Measurements from ENCODE around the gene LYZL1. TPM values are rescaled to one million over a fixed set of nuclear protein-coding genes. Genes with fewer than 3 reads are reported as not detected.
"Not testable (repeated sequence)": the region's sequence is repeated elsewhere in the genome, so short reads cannot be mapped to it uniquely, and the experiment has no call there.

LYZL1 gene
- not detected for total RNA-seq
- polyA plus RNA-seq: not detected

DNA sequence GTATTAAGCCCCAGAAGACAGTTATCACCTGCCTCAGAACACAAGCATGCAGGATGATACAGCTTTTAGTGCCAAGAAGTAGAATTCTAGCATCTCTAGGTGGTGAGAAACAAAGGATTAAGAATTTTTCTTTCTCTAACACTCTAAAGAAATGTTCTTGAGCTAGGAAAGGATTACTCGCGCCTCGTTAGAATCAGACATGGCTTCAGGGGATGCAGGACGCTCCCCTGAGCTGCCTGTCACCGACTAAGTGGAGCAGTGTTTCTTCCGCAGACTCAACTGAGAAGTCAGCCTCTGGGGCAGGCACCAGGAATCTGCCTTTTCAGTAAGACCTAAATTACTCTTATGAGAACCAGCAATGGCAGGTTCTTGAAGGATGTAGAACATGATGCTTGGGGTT is at the start of gene LYZL1:
LYZL1 (plus strand) TSS at position 165 of the 400 bp plus-strand sequence. CDS start 2,798 bp downstream, outside the sequence.
- H3K4me1 Mint-ChIP-seq, POLR2A ChIA-PET: not testable (repeated sequence)

DNA sequence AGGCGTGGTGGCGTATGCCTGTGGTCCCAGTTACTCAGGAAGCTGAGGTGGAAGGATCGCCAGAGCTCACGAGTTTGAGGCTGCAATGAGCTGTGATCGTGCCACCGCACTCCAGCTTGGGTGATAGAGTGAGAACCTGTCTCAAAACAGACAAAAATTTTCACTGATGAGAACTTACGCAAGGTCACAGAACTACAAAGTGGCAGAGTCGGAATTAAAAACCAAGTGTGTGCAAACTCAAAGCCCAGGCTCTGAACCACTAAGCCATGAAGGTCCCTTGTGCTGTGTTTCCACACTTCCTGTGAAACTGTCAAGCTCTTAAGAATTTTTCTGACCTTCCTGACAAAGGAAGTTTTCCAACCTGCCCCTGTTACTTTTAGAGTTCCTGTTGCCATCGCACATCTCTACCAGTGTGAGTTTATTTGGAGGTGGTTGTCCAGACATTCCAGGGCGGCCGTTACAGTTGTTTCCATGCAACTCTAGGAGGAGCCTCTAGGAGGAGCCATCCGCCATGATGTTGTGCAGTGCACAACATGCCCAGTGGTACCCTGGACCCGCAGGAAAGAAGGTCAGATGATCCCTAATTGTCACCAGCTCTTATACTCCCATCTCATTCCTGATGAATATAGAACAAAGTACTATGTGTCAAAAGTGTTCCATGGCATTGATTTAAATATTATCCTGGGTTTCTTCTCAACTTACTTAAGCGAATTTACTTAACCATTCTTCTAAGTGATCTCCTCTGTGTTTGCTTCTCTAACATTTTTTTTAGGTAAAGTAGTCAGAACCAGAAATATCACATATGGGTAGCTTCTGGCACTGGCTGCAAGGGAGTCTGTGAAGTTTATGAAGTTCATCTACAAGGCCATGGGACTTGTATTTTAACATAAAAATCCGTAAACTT is 49.0 kb upstream of the LYZL1 start:
- H3K27me3 Mint-ChIP-seq: peaks cover 0 to 7% of the 10 kb centered on the region in 2 donors
- Histone ChIP-seq H3K27ac (ENCODE audit: low read depth, low read length) (no peak overlapping the region), H3K27me3 (ENCODE audit: insufficient read depth, low read length, poor library complexity, severe bottlenecking) (no peaks in the 10 kb centered on the region), H3K9me3 (ENCODE audit: low read length) (no peaks in the 10 kb centered on the region), H3K36me3 (ENCODE audit: insufficient read depth, low read length) (no peaks in the 10 kb centered on the region), H3K4me1 (ENCODE audit: insufficient read depth, low read length) (no peaks in the 10 kb centered on the region), H3K4me3 (ENCODE audit: low read length) (no peak overlapping the region)
- H3K27ac Mint-ChIP-seq: no peak overlapping the region
- H3K36me3 Mint-ChIP-seq: no peaks in the 10 kb centered on the region
- no peak for DNase-seq
- POLR2A ChIA-PET: no interaction called here
- H3K4me3 Mint-ChIP-seq: no peak overlapping the region
- CTCF ChIA-PET: no interaction called here
- H3K4me1 Mint-ChIP-seq: no peaks in the 10 kb centered on the region
- no peaks in the 10 kb centered on the region for H3K9me3 Mint-ChIP-seq

More for the DNA sequence above, at the start of gene LYZL1:
- H3K27me3 ChIP-seq (ENCODE audit: insufficient read depth, low read length, poor library complexity, severe bottlenecking); H3K27ac Mint-ChIP-seq; H3K4me1 ChIP-seq (ENCODE audit: insufficient read depth, low read length); H3K36me3 Mint-ChIP-seq; DNase-seq; H3K4me3 ChIP-seq (ENCODE audit: low read length); H3K4me3 Mint-ChIP-seq; H3K9me3 Mint-ChIP-seq; H3K27ac ChIP-seq (ENCODE audit: low read depth, low read length); CTCF ChIA-PET; H3K36me3 ChIP-seq (ENCODE audit: insufficient read depth, low read length); H3K9me3 ChIP-seq (ENCODE audit: low read length): not testable (repeated sequence)
- peaks cover 13 to 35% of the 10 kb centered on the region in 2 donors for H3K27me3 Mint-ChIP-seq

DNA sequence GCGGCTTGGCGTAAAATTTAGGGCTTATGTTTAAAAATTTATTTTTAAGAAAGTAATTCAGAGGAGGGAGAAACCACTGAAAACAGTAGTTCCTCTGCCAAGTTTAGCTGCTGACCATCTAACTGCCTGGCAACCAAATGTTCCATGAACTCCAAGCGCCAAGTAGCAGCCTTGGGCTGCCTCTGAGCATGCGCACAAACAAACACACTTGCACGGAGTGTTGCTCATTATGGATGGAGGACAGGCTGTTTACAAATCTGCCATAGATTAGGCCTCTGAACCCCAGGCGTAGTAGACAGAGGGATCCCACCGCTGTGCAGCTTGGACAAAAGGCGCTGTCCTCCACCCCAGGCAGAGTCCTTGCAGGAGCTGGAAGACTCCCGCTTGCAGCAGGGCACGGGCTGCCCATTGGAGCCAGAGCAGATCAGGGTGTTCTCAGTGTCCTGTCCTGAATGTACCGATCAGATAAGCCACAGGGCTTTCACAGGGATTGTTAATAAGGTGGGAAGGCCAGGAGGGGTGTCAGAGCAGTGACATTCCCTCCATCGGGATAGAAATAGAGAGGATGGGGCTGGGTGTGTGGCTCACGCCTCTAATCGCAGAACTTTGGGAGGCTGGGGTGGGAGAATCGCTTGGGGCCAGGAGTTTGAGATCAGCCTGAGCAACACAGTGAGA is 47.7 kb upstream of the LYZL1 start:
- Mint-ChIP-seq H3K9me3 (no peaks in the 10 kb centered on the region), H3K4me1 (no peaks in the 10 kb centered on the region), H3K36me3 (no peaks in the 10 kb centered on the region), H3K4me3 (no peak overlapping the region), H3K27me3 (peaks cover 0 to 9% of the 10 kb centered on the region in 2 donors), H3K27ac (no peak overlapping the region)
- no peaks in the 10 kb centered on the region for H3K27me3 ChIP-seq (ENCODE audit: insufficient read depth, low read length, poor library complexity, severe bottlenecking)
- no peaks in the 10 kb centered on the region for H3K9me3 ChIP-seq (ENCODE audit: low read length)
- POLR2A ChIA-PET: no interaction called here
- no peaks in the 10 kb centered on the region for H3K36me3 ChIP-seq (ENCODE audit: insufficient read depth, low read length)
- no peak overlapping the region for H3K4me3 ChIP-seq (ENCODE audit: low read length)
- no peak overlapping the region for H3K27ac ChIP-seq (ENCODE audit: low read depth, low read length)
- CTCF ChIA-PET: no interaction called here
- no peak for DNase-seq
- H3K4me1 ChIP-seq (ENCODE audit: insufficient read depth, low read length): no peaks in the 10 kb centered on the region

DNA sequence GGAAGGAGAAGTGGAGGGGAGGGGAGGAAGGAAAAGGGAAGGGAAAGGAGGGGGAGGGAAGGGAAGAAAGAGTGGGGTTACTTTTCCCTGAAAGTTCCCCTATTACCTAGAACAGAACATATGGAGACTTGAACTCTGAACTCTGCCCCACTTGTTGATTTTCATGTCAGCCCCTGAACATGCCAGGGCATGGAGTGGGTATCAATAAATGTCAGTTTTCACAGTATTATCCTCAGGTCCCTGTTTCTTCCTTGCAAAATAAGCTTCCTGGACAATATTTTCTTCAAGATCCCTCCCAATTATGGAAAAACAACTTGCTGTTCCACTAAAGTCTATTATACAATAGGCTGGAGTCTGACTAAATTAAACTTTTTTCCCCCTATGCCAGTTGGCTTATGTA is 46.9 kb upstream of the LYZL1 start:
- Mint-ChIP-seq H3K4me1 (no peaks in the 10 kb centered on the region), H3K4me3 (no peak overlapping the region), H3K27ac (no peak overlapping the region), H3K9me3 (no peaks in the 10 kb centered on the region), H3K27me3 (peaks cover 0 to 9% of the 10 kb centered on the region in 2 donors), H3K36me3 (no peaks in the 10 kb centered on the region)
- CTCF ChIA-PET: no interaction called here
- no peaks in the 10 kb centered on the region for H3K36me3 ChIP-seq (ENCODE audit: insufficient read depth, low read length)
- H3K4me3 ChIP-seq (ENCODE audit: low read length): no peak overlapping the region
- no peak overlapping the region for H3K27ac ChIP-seq (ENCODE audit: low read depth, low read length)
- no peaks in the 10 kb centered on the region for H3K9me3 ChIP-seq (ENCODE audit: low read length)
- POLR2A ChIA-PET: no interaction called here
- no peak for DNase-seq
- H3K4me1 ChIP-seq (ENCODE audit: insufficient read depth, low read length): no peaks in the 10 kb centered on the region
- H3K27me3 ChIP-seq (ENCODE audit: insufficient read depth, low read length, poor library complexity, severe bottlenecking): no peaks in the 10 kb centered on the region

DNA sequence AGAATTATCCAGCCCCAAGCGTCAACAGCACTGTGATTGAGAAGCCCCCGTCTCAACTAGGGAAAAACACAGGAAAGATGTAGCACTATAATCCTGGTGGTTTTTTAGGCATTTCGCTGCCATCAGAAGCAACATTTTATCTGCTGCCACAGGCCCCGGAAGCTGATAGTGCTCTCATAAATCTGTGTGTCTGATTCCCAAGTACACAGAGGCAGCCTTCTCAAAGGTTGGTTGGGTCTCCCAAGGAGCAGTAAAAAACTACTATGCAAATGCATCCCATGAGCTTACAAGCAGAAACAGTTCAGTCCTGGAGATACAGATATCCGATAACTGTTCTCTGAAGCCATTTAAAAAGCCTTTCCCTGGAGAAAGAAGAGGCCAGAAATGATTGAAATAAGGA is 45.8 kb upstream of the LYZL1 start:
- Mint-ChIP-seq H3K4me3 (no peak overlapping the region), H3K36me3 (no peaks in the 10 kb centered on the region), H3K27ac (no peak overlapping the region), H3K27me3 (peaks cover 5 to 9% of the 10 kb centered on the region in 2 donors), H3K4me1 (no peaks in the 10 kb centered on the region), H3K9me3 (no peaks in the 10 kb centered on the region)
- Histone ChIP-seq H3K4me1 (ENCODE audit: insufficient read depth, low read length) (no peaks in the 10 kb centered on the region), H3K4me3 (ENCODE audit: low read length) (no peak overlapping the region), H3K9me3 (ENCODE audit: low read length) (no peaks in the 10 kb centered on the region), H3K27ac (ENCODE audit: low read depth, low read length) (no peak overlapping the region), H3K36me3 (ENCODE audit: insufficient read depth, low read length) (no peaks in the 10 kb centered on the region), H3K27me3 (ENCODE audit: insufficient read depth, low read length, poor library complexity, severe bottlenecking) (no peaks in the 10 kb centered on the region)
- DNase-seq: no peak
- CTCF ChIA-PET: no interaction called here
- POLR2A ChIA-PET: no interaction called here

DNA sequence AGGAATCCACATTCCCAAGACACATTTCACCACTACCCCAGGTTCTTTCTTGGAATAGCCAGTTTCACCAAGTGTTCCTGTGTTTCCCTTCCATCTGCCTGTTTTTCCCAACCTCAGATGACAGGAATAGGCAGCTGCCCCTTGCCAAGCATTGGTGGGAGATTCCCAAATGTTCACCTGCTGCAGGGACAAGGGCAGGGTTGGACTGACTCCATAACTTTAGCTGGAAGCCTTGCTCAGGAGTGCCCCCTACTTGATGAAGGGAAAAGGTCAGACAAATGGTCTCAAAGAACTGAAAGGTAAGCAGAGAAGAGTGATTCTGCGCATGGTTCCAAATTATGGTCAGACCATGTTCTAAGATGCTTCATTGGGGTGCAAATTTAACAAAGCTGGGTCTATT is 45.1 kb upstream of the LYZL1 start:
- H3K27ac ChIP-seq (ENCODE audit: low read depth, low read length): no peak overlapping the region
- CTCF ChIA-PET: no interaction called here

DNA sequence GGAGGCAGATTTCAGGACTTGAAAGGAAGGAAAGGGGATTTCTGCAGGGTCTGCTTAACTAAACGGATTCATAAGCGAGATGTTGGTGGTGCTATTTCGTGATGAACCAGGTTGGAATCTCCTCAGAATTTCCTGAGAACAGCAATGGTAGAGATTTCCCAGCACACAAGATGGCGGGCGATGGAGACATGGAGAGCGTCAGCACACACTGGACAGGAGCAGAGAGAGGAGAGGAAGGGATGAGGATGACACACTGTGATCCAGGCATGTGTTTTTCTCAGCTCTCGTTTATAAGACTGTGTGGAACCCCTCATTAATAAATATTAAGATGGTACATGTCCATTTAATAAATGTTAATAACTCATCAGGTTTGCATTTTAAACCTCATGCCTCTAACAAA is 43.9 kb upstream of the LYZL1 start:
- Mint-ChIP-seq H3K27me3 (peaks cover 9 to 10% of the 10 kb centered on the region in 2 donors), H3K9me3 (peaks cover 0 to 2% (median 0%) of the 10 kb centered on the region in 5 donors), H3K36me3 (no peaks in the 10 kb centered on the region), H3K27ac (no peak overlapping the region), H3K4me3 (no peak overlapping the region), H3K4me1 (no peaks in the 10 kb centered on the region)
- DNase-seq: no peak
- Histone ChIP-seq H3K9me3 (ENCODE audit: low read length) (no peaks in the 10 kb centered on the region), H3K27me3 (ENCODE audit: insufficient read depth, low read length, poor library complexity, severe bottlenecking) (no peaks in the 10 kb centered on the region), H3K36me3 (ENCODE audit: insufficient read depth, low read length) (no peaks in the 10 kb centered on the region), H3K4me1 (ENCODE audit: insufficient read depth, low read length) (no peaks in the 10 kb centered on the region), H3K27ac (ENCODE audit: low read depth, low read length) (no peak overlapping the region), H3K4me3 (ENCODE audit: low read length) (no peak overlapping the region)
- POLR2A ChIA-PET: no interaction called here
- CTCF ChIA-PET: no interaction called here

More for the DNA sequence above, 45.1 kb upstream of the LYZL1 start:
- no peaks in the 10 kb centered on the region for H3K27me3 ChIP-seq (ENCODE audit: insufficient read depth, low read length, poor library complexity, severe bottlenecking)
- Mint-ChIP-seq H3K36me3 (no peaks in the 10 kb centered on the region), H3K4me1 (no peaks in the 10 kb centered on the region), H3K27ac (no peak overlapping the region), H3K4me3 (no peak overlapping the region), H3K27me3 (peaks cover 5 to 9% of the 10 kb centered on the region in 2 donors), H3K9me3 (no peaks in the 10 kb centered on the region)
- no peak for DNase-seq
- H3K36me3 ChIP-seq (ENCODE audit: insufficient read depth, low read length): no peaks in the 10 kb centered on the region
- no peaks in the 10 kb centered on the region for H3K4me1 ChIP-seq (ENCODE audit: insufficient read depth, low read length)
- POLR2A ChIA-PET: no interaction called here
- H3K4me3 ChIP-seq (ENCODE audit: low read length): no peak overlapping the region
- H3K9me3 ChIP-seq (ENCODE audit: low read length): no peaks in the 10 kb centered on the region

DNA sequence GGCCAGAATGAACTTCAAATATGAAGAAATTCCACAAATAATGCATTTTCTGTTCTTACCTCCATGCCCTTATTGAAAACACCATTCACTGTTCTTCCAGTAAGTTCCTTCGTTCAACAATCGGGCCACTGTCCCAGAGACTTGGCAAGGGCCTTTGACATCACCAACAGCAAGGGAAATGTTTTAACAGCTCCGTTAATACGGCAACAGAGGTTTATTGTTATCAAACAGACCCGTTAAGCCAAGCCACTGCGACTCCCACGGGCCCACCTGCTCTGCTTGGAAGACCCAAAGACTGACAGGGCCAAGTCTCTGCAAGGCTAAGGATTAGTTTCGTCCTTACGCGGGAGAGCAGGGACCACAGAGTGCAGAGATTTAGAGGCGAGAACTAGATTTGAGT is 43.4 kb upstream of the LYZL1 start:
- H3K36me3 ChIP-seq (ENCODE audit: insufficient read depth, low read length): no peaks in the 10 kb centered on the region
- no peaks in the 10 kb centered on the region for H3K9me3 ChIP-seq (ENCODE audit: low read length)
- ChIA-PET CTCF (no interaction called here), POLR2A (no interaction called here)
- H3K27me3 Mint-ChIP-seq: peaks cover 9 to 10% of the 10 kb centered on the region in 2 donors
- H3K4me1 ChIP-seq (ENCODE audit: insufficient read depth, low read length): no peaks in the 10 kb centered on the region
- H3K4me1 Mint-ChIP-seq: no peaks in the 10 kb centered on the region
- no peak overlapping the region for H3K4me3 Mint-ChIP-seq
- H3K9me3 Mint-ChIP-seq: peaks cover 0 to 2% (median 0%) of the 10 kb centered on the region in 5 donors
- DNase-seq: no peak
- no peak overlapping the region for H3K27ac ChIP-seq (ENCODE audit: low read depth, low read length)
- no peaks in the 10 kb centered on the region for H3K27me3 ChIP-seq (ENCODE audit: insufficient read depth, low read length, poor library complexity, severe bottlenecking)
- H3K4me3 ChIP-seq (ENCODE audit: low read length): no peak overlapping the region
- H3K36me3 Mint-ChIP-seq: no peaks in the 10 kb centered on the region
- H3K27ac Mint-ChIP-seq: no peak overlapping the region
